ENCODE measurements around the gene CHAF1A.

Gene CHAF1A

DNA sequence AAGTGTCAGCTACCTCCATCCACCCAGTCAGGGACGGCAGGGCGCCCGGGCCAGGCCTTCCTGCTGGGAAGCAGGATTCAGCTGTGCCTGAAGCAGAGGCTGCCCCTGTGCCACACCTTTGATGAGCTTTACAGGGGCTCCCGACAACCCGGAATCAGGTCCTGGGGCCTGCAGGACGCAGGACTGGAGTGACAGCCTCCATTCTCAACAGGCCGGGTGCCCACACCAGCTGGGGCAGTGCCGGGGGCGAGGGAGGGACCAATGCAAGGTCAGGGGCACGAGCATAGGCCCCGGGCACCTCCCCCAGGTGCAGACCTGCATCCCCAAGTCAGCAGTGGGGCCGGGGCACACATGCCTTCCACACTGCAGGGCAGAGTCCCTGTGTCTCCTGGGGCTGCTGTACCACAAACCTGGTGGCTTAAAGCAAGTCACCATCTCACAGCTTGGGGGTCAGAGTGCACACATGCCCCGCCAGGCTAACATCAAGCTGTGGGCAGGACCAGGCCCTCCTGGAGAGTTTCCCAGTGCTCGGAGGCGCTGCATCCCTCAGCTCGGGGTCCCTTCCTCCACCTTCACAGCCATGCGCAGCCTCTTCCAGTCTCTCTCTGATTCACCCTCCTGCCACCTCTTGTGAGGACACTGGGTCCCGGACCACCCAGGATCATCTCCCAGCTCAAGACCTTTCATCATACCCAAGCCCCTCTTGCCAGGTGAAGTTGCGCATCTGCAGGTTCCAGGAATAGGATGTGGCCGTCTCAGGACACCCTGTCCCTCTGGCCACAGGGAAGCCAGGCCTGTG is 41.7 kb downstream of the CHAF1A start:
- DNase-seq: no peak

DNA sequence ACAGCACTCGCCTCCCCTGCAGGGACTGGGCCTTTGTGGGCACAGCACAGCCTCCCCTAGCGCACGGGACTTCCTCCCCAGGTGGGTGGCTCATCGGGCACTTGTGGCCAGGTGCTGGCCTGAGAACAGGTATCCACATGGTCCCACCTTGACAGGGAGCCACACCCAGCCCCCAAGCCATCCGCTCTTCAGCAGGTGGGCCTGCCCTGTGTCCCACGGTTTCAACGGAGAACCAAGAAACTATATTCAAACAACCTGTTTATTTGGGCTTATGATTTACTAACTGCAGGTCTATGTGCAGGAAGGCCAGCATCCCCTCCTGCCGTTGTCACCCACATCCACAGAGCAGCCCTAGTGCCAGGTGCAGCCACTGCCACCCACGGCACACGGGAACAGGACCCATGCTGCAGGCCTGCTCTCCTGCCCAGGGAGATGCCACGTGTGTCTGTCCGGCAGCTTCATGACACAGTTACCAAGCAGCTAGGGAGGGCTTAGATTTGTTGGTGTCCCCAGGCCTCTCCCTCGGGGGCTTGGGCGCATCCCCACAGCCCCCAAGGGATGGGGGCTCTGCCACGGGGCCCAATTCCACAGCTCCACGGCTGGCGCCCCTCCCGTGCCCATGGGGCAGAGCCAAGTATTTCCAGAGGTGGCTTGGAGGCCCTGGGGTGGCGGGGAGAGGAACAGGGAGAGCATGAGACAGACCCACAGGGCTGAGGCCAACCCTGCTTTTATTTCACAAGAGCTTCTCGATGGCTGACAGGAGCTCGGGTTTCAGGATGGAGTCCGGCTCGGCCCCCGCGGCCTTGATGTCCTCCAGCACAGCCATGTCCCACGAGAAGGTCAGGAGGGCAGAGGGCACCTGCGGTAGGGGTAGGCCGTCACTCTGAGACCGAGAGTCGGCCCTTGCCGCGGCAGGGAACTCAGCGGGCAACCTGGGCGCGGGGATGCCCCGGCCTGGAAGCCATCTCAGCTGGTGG is 42.6 kb downstream of the CHAF1A start:
- no peak for DNase-seq

DNA sequence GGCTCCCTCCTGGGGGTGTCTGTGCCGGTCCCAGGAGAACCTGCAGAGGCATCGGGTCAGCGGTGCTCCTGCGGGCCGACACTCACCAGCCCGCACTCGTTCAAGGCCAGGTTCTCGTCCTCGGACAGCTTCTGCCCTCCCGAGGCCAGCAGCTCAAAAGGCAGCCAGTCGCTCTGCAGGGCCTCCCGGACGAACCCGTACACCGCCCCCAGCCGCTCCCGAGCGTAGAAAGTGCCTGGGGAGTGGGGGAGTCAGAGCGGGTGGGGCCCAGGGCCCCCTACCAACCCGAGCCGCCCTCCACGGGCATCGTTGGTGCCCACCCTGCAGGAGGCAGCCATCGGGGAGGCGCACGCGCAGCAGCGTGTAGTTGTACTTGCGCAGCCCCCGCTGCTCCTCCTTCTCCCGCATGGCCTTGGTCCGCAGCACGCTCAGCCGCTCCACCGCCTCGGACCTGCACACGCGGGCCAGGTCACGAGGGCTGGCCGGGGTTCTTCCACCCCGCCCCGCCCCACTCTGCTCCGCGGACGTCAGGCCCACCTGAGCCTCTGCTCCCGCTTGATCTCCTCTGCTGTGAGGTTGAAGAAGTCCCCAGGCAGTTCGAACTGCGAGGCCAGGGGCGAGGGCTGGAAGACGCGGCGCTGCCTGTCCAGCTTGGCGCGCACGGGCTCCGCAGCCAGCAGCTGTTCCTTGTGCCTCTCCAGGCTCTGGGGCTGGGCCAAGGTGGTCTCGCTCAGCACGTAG is 43.7 kb downstream of the CHAF1A start:
- DNase-seq: no peak

DNA sequence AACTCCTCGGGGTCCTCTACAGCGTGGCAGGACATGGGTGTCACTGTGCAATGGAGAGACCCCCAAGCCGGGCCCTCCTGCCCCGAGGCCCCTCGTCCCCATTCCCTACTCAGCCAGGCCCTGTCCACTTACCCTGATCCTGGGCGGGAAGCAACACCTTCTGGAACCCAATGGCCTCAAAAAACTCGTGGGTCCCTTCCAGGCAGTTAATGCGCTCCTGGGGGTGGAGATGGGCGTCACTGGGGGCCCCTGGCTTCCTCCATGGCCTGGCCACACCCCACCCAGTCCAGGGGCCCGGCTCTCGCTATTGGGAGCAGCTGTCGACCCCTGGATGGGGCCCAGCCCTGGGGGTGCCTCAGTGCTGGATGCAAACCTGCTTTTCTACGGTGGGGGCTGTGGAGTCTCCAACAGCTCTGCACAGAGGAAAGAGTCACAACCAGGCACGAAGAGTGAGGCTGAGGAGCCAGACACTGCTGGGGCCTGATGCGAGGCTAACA is 44.3 kb downstream of the CHAF1A start:
- no peak for DNase-seq

DNA sequence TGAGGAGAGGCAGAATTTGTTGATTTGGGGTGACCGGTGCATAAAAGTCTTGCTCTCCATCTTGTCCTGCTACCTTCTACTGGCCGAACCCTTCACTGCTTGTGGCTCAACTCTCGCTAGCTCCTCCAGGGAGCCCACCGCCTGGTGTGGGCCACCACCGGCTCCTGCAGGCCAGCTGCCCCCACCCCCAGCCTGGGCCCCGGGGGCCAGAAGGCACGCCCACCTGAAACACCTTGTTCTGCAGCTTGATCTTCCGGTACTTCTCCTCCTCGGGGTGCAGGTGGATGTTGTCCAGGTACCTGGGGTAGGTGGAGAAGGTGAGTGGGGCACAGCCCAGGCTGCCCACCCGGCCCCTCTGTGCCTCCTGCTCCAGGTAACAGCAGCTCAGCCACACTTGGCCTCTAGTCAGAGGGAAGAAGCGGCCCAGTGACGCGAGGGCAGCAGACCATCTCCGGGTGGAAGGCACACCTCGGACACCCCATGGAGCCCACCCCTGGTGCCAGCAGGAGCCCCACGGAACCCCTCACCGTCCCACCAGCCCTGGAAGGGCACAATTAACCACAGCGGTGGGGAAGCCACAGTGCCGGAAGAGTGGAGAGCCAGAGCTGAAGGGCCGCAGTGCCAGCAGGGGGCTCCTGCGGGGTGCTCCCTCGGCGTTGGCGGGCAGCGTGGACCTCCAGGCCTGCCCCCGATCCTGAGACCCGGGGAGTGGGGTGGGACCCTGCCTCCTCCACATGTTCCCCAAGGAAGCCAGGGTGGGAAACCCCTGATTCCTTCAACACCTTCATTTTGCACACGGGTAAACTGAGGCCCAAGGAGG is 45.1 kb downstream of the CHAF1A start:
- DNase-seq: no peak

DNA sequence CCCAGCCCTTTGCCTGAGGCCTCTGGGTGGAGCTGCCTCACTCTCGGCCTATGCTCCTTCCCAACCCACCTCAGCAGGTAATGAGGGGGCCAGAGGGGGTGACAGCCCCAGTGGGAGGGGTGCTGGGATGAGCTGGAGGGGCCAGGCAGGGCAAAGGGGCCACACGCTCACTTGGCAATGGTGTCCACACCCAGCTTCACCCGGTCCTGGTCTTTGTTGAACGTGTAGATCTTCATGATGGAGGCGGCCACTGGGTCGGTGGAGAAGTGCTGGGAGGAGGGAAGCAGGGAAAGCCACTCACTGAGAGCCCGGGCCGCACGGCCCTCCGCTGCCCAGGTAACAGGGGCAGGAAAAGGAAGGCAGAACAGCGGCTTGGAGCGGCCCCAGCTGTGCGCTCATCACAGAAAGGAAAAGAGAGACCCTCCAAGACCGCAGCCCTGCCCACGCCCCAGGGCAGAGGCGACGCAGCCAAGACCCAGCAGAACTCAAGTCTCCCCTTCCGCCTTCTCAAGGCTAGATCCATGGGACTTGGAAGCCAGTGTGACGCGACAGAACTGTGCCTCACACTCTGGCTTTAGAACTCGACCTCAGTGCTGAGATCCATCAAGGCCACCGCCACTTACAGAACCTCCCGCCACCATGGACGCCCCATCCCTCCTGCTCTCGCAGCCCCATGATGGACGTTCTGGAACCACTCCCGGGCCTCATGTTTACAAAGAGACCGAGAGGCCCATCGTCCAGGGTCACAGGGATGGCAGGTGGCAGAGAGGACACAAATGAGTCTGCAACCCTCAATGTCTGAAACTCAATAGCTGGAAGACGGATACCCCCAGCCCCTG is 45.9 kb downstream of the CHAF1A start:
- DNase-seq: no peak

DNA sequence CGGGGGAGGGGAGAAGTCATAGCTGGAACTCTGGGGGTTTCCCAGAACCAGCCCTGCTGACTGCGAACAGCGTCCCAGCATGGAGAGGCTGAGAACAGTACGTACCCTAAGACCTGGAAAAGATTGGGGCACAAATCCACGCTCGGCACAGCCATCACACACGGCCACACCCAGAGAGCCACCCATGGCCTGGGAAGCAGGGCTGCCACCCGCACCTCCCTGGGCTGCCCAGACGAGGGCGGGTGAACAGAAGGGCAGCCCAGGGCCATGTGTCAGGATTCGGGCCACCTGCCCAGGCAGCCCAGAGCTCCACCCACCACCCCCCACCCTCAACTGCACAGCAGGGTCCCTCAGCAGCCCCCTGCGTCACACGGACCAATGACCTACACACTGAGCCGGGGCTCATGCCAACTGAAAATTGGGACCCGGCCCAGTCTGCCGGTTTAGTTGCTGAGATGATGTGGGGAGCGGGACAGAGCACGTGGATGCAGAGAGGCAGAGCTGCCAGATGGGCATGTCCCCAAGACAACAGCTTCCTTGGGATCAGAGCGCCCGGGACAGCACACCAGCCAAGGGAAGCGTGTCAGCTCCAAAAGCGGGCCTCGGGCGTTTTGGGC is 46.7 kb downstream of the CHAF1A start:
- DNase-seq: no peak

DNA sequence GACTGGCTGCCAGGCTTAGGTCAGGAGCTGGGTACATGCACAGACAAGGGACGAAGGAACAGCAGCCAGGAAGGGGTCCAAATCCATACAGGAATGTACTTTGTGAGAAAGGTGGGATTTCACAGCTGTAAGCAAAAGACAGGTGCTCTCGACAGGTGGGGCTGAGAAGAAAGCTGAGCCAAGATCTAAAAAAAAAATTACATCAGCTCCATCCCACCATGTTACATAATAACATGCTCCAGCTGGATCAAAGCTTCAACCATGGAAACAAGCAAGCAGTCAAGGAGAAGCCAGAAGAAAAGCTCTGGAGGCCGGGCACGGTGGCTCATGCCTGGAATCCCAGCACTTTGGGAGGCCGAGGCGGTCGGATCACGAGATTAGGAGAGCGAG is 47.2 kb downstream of the CHAF1A start:
- DNase-seq: no peak

DNA sequence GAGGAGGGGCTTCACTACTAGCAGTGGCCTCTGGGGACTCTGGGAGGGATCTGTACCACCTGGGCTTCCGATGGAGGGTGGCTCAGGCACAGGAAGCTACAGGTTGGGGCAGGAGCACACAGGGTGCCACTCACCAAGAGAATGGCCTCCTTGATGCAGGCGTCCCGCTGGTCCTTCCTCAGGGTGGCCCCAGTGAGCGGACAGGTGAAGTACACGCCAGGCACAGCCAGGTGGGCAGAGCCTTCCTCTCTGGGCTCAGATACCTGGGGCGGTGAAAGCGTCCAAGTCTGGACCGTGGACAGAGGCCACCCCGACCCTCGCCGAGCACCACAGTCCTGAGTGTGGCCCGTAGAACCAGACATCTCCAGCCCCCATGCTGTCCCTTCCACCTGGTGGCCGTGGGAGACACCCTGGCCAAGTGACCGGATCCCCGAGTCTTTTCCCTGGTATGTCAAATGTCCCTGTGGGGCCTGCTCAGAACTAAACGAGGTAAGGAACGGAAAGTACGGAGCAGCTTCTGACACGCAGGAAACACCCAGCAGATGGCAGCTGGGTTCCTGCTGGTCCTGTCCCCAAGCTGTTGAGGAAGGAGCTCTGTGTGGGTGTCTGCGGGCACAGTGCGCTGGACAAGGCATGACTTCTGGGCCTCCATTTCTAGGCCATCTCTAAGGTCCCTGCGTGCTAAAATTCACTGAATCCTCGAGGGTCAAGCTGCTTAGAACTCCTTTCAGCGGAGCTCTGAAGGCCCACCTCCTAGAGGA is 50.0 kb downstream of the CHAF1A start:
- DNase-seq: no peak

DNA sequence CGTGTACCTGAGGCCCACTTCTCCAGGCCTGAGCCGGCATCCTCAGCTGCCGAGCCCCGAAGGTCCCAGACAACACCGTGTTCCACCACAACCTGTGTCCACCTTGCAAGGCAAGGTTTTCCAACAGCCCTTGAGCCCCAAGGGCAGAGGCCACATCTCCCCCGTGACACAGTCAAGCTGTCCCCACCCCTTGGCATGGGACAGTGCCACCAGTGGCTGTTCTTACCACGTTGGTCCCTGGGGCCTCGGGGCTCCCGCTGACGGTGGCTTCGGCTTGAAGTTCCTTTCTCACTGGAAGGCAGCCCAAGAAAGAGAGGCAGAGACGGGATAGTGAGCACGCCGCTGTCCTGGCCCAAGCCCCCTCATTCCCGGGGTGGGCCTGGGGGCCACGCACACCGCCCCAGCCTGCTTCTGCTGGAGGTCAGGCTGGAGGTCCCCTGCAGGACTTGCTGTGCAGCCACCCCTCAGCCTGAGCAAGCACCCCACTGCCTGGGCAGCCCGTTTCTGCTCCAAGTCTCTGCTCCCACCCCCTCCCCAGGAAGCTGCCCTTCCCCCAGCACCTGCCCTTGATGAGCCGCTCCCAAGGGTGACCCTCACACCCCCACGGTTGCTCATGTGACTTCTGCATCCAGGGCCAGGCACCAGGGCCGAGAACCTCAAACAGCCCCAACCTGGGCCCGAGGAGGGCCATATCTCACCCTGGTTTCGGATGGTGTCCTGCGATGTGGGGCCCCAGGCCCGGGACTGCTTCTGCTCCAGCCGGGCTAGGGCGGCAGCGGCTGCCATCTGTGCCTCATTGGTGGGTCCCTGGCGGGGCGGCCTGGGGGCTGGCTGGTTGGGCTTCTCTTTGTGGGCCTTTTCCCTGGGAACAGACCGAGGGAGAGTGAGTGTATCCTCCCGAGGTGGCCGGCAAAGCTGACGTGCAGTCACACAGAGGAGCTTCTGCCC is 51.1 kb downstream of the CHAF1A start:
- DNase-seq: no peak

DNA sequence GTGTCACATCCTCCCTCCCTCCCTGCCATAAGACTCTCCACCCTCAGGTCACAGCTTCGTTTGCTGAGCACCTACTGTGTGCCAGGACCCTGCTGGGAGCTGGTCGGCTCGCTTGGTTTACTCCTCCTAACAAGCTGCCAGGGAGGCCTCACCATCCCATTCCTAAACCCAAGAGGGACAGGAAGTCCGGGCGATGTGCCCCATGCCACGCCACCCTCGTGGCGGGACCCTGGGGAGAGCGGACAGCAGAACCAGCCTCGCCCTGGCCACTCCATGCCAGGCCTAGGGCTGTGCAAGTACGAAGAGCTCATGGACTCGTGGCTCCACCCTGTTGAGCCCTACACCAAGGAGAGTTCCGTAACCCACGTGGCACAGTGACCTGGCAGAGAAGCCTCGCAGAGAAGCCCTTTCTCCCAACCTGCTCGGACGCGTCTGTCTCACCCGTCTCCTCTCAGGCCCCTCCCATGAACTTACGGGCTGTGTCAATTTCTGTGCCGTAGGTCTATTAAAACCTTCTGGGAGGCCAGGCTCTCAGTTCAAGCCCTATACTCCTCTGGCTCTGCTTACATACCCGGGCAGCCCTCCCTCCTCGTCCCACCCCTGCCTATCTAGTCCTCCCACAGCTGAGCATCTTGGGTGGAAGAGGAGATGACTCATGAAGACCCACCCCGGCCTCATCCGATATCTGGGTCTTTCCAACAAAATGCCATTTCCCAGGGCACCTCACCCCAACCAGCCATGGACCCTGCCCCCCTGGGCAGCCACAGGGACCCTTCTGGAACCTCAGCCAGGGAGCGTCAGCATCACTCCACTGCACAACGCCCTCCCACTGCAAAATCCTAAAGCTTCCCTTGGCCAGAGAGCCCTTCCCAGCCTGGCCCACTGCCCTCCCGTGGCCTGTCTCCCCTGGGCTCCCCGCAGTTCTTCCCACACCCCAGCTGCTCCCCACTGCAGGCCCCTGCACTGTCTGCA is 52.6 kb downstream of the CHAF1A start:
- no peak for DNase-seq

DNA sequence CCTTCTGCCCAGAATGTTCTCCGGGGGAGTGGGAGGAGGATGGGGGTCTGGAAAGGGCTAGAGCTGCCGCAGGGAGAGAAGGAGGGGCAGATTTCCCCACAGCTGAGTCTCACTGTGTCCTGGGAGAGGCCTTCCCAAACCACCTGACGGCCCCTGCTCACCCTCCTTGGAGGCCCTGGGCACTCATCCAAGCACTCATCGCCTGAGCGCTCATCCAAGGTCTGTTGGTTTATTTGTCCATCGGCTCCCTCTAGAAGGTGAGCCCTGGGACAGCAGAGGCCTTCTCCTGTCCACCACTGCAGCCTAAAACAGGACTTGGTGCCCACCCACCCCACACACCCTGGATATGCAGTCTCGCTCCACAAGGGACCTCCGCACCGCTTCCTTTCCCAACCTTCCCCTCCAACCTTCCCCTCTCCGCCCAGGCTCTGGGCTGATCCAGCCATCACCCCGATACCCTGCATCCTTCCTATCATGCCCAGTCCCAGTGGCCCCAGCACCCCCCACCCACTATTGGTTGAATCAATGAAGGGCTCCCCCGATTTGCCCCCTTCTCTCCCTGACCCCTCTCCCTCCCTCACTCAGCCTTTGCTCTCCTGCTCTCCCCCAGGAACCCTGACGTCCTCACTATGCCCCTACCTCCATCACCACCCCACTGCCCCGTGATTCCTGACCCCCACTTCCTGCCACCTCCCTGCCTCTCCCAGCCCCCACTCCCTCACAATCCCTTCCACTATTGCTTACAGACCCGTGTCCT is 53.5 kb downstream of the CHAF1A start:
- no peak for DNase-seq

DNA sequence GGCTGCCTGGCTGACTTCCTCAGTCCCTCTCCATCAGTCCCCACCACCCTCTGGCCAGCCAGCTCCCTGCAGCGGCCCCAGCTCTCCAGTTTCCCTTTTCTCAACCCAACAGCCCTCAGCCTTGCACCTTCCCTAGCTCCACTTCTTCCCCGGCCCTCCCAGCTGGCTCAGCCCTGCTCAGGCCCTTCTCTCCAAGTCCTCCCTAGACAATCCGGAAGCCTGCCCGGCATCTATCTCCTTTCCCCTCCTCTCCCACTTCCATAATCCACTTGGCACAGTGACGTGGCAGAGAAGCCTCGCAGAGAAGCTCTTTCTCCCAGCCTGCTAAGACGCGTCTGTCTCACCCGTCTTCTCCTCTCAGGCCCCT is 54.0 kb downstream of the CHAF1A start:
- DNase-seq: no peak

DNA sequence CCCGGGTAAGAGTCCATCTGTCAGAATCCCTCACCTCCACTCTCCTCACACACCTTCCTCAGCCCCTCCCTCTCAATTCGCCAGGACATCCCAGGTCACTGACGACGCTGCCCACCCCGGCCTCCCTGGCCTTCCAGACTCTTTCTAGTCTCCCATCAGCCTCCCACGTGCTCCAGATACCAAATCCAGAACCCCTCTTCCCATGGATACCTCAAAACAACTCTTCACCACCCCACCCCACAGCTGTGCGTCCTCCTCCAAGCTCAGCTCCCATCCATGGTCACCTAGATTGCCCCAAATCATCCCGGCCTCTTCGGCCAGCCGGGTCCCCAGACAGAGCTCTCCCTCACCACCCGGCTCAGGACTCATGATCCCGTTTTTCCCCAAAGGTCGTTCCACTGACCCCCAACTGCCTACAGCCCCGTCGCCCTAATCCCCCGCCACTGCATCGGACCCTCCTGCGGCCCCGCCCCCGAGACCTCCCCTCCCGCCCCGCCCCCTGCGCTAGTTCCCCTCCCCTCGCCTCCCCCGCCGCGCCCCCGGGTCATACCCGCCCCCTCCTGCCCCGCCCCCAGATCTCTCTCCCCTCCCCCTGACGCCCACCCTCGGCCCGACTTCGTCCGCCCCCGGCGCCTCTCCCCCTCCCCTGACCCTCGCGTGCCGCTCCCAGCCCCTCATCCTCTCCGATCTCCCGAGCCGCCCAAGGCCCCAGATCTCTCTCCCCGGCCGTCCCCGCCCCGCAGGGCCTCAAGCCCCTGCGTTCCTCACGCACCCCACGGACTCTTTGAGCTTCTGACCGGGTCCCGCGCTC is 54.6 kb downstream of the CHAF1A start:
- peak in 1 of 2 donors; percentile 46 for DNase-seq

DNA sequence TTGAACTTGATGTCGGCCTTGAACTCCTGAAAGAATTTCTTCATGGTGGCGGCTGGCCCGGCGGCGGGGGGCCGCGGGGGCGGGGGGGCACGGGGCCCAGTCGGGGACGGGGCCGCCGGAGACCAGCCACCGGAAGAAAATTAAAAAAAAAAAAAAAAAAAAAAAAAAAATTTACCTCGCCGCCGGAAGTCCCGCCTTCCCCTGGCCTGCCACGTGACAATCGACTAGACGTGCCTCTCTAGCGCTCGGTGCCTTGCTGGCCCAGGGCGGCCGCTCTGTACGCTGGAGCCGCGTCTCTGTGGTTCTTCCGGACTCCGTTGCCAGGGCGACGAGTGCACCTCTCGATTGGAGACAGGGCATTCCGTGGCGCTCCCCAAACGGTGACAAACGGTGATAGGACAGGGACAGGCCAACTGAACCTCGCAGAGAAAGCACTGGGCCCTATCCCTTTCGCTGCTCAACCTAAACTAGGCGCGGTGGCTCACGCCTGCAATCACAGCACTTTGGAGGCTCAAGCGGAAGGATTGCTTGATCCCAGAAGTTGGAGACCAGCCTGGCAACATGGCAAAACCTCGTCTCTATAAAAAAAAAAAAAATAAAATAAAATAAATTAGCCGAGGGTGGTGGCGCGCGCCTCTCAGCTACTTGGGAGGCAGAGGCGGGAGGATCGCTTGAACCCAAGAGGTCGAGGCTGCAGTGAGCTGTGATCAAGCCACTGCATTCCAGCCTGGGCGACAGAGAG is 55.4 kb downstream of the CHAF1A start, which contains the start of gene UBXN6:
UBXN6 (minus strand) TSS at position 141 of the 742 bp plus-strand sequence; CDS start at position 44, 97 bp downstream.
- peak; percentile 99 for DNase-seq
